ENCODE data around the gene GNA14.

DNA sequence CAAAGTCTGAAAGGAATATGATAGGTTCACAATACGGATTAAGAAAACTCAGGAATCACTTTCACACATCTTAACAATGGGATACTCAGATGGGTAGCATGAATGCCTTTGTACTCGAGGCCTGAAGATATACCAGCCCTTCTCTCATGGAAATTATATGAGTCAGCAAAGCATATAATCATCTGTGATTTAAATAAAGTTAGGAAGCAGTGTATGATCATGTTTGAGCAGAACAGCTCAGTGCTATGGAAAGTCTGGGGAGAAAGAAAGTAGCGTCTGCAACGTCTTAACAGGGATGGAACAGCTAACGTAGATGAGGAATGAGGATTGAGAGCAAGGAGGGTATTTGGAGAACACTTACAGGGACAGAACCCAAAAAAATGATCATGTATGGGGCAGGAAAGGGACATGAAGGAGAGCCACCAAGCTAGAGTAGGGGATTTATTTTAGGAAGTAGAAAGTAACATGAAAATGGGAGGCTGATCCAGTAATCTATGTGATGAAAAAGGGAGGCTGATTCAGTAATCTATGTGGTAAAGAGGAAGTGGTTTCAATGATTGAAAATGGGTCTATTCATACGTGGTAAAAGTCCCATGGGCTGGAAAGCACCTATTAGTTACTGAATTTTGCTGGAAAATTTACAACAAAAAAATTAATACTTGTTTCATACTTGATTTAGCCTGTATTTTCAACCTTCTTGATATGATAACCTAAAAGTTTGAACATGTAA, 85.9 kb downstream of the GNA14 start:
- TF ChIP-seq, protein P1, sequence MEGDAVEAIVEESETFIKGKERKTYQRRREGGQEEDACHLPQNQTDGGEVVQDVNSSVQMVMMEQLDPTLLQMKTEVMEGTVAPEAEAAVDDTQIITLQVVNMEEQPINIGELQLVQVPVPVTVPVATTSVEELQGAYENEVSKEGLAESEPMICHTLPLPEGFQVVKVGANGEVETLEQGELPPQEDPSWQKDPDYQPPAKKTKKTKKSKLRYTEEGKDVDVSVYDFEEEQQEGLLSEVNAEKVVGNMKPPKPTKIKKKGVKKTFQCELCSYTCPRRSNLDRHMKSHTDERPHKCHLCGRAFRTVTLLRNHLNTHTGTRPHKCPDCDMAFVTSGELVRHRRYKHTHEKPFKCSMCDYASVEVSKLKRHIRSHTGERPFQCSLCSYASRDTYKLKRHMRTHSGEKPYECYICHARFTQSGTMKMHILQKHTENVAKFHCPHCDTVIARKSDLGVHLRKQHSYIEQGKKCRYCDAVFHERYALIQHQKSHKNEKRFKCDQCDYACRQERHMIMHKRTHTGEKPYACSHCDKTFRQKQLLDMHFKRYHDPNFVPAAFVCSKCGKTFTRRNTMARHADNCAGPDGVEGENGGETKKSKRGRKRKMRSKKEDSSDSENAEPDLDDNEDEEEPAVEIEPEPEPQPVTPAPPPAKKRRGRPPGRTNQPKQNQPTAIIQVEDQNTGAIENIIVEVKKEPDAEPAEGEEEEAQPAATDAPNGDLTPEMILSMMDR (IDR thresholded peaks at IDR 0.05) = no peak
- TF ChIP-seq EP300 (IDR thresholded peaks at IDR 0.05) (no peak), POLR2AphosphoS5 (IDR thresholded peaks at IDR 0.05) (no peak)
